ENCODE results near the gene ZNF98.

Gene ZNF98

GRCh38 chr19:22422211-22422610 is at the start of gene ZNF98:
Gene ZNF98 (minus strand): TSS chr19:22422346. CDS start chr19:22422224, 122 bp downstream.
- DNase-seq, result no peak

GRCh38 chr19:22446605-22447004 is 24.5 kb upstream of the ZNF98 start:
- DNase-seq, result no peak

- DNase-seq, result no peak
Measured at GRCh38 chr19:22438011-22438410, 15.9 kb upstream of the ZNF98 start.

- no peak for DNase-seq
Measured at GRCh38 chr19:22427960-22428913, 6.1 kb upstream of the ZNF98 start.

- DNase-seq, result no peak
Measured at GRCh38 chr19:22427547-22427946, 5.4 kb upstream of the ZNF98 start.

GRCh38 chr19:22426901-22427300 is 4.8 kb upstream of the ZNF98 start:
- no peak for DNase-seq

- DNase-seq, result no peak
Measured at GRCh38 chr19:22421797-22422196, 349 bp downstream of the ZNF98 start.

- no peak for DNase-seq
Measured at GRCh38 chr19:22354665-22355064, 67.5 kb downstream of the ZNF98 start.

Data from NCI-H1436 treated with DMSO at 0.1 percent for 48 hours (cell line).